GM23248 (cell line): ENCODE results near the gene MOV10L1.
A peak's percentile ranks its signal among the peaks of the same experiment; 100 is the strongest.

Source experiments
- EZH2 ChIP-seq: fragments of 200-600 bp; sonication (generic); IDR thresholded peaks from 2 replicates; pipeline ENCODE4 v1.6.1; 2018; ENCODE audit warnings: antibody characterized with exemption, mild to moderate bottlenecking; ENCODE audit not compliant: insufficient read depth, poor library complexity, severe bottlenecking
- EZH2phosphoT487 ChIP-seq: fragments of 200-600 bp; sonication (generic); IDR thresholded peaks from 2 replicates; pipeline ENCODE4 v1.6.1; 2018; ENCODE audit warnings: antibody characterized with exemption, moderate library complexity, mild to moderate bottlenecking, low read depth; ENCODE audit not compliant: insufficient read depth

GRCh38 chr22:50058906-50059880 is 30.6 kb upstream of the MOV10L1 start:
- TF ChIP-seq EZH2 (peak; percentile 76), EZH2phosphoT487 (no peak)
